ENCODE data around the gene LATS2. TPM values are rescaled to one million over a fixed set of nuclear protein-coding genes. Genes with fewer than 3 reads are reported as not detected.

LATS2 gene
- total RNA-seq, 1 donor from 2014 or later = 29.8 TPM

DNA sequence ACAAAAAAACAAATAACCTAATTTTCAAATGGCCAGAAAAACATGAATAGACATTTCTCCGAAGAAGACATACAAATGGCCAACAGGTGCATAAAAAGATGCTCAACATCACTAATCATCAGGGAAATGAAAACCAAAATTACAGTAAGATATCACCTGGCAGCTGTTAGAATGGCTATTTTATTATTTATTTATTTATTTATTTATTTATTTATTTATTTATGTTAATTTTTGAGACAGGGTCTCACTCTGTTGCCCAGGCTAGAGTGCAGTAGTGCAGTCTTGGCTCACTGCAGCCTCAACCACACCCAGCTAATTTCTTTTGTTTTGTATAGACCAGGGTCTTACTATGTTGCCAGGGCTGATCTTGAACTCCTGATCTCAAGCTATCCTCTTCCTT lies 27.1 kb upstream of the LATS2 start:
- no peaks in the 10 kb centered on the region for H3K4me1 Mint-ChIP-seq (ENCODE audit: unreplicated experiment)
- no peaks in the 10 kb centered on the region for H3K27me3 Mint-ChIP-seq (ENCODE audit: unreplicated experiment)
- no peaks in the 10 kb centered on the region for H3K36me3 Mint-ChIP-seq (ENCODE audit: low read depth, unreplicated experiment)
- H3K9me3 Mint-ChIP-seq (ENCODE audit: unreplicated experiment) = no peaks in the 10 kb centered on the region
- no peak overlapping the region for H3K27ac Mint-ChIP-seq (ENCODE audit: unreplicated experiment)
- H3K4me3 Mint-ChIP-seq (ENCODE audit: unreplicated experiment) = no peak overlapping the region
- DNase-seq (ENCODE audit: low spot score) = no peak
- TF ChIP-seq, protein P1, sequence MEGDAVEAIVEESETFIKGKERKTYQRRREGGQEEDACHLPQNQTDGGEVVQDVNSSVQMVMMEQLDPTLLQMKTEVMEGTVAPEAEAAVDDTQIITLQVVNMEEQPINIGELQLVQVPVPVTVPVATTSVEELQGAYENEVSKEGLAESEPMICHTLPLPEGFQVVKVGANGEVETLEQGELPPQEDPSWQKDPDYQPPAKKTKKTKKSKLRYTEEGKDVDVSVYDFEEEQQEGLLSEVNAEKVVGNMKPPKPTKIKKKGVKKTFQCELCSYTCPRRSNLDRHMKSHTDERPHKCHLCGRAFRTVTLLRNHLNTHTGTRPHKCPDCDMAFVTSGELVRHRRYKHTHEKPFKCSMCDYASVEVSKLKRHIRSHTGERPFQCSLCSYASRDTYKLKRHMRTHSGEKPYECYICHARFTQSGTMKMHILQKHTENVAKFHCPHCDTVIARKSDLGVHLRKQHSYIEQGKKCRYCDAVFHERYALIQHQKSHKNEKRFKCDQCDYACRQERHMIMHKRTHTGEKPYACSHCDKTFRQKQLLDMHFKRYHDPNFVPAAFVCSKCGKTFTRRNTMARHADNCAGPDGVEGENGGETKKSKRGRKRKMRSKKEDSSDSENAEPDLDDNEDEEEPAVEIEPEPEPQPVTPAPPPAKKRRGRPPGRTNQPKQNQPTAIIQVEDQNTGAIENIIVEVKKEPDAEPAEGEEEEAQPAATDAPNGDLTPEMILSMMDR (IDR thresholded peaks at IDR 0.05; ENCODE audit: unreplicated experiment) = no peak

DNA sequence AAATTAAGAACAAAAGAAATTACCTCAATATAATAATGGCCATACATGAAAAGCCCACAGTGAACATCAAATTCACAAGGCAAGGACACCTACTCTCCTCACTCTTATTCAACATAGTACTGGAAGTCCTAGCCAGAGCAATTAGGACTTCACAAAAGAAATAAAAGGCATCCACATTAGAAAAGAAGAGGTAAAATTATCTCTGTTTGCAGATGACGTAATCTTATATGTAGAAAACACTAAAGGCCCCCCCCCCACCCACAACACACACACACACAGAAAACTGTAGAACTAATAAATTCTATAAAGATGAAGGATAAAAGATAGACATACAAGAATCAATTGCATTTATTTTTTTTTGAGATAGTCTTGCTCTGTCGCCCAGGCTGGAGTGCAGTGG lies 25.5 kb upstream of the LATS2 start:
- Mint-ChIP-seq H3K36me3 (ENCODE audit: low read depth, unreplicated experiment) (no peaks in the 10 kb centered on the region), H3K27ac (ENCODE audit: unreplicated experiment) (no peak overlapping the region), H3K4me1 (ENCODE audit: unreplicated experiment) (no peaks in the 10 kb centered on the region), H3K4me3 (ENCODE audit: unreplicated experiment) (no peak overlapping the region), H3K27me3 (ENCODE audit: unreplicated experiment) (peaks cover 2% of the 10 kb centered on the region), H3K9me3 (ENCODE audit: unreplicated experiment) (no peaks in the 10 kb centered on the region)
- no peak for DNase-seq (ENCODE audit: low spot score)
- TF ChIP-seq, protein P1 (IDR thresholded peaks at IDR 0.05; ENCODE audit: unreplicated experiment) = no peak

DNA sequence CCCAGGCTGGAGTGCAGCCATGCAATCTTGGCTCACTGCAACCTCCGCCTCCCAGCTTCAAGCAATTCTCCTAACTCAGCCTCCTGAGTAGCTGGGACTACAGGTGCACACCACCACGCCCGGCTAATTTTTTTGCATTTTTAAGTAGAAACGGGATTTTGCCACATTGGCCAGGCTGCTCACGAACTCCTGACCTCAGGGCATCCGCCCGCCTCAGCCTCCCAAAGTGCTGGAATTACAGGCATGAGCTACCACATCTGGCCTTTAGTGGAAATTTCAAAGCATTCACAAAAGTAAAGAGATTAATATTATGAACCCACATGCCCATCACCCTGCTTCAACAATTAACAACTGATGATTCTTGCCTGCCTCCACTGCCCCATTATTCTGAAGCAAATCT lies 20.5 kb upstream of the LATS2 start:
- Mint-ChIP-seq H3K36me3 (ENCODE audit: low read depth, unreplicated experiment) (no peaks in the 10 kb centered on the region), H3K27ac (ENCODE audit: unreplicated experiment) (no peak overlapping the region), H3K9me3 (ENCODE audit: unreplicated experiment) (no peaks in the 10 kb centered on the region), H3K4me3 (ENCODE audit: unreplicated experiment) (no peak overlapping the region), H3K4me1 (ENCODE audit: unreplicated experiment) (peaks cover 35% of the 10 kb centered on the region), H3K27me3 (ENCODE audit: unreplicated experiment) (peaks cover 10% of the 10 kb centered on the region)
- TF ChIP-seq, protein P1 (IDR thresholded peaks at IDR 0.05; ENCODE audit: unreplicated experiment) = no peak
- DNase-seq (ENCODE audit: low spot score) = no peak

DNA sequence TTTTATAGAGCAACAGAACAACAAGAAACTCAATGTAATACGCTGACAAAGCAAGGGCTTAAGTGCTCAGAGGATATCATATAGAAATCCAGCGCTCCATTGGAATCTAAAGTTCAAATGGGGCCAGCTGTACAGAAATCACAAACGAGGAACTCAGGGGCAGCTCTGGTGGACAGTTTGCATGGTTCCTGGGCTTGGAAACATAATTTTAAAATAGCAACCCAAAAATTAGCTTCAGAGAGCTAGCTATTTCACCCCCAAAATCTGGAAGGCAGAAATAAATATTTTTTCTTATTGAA lies 19.2 kb upstream of the LATS2 start:
- TF ChIP-seq, protein P1 (IDR thresholded peaks at IDR 0.05; ENCODE audit: unreplicated experiment) = no peak
- Mint-ChIP-seq H3K27me3 (ENCODE audit: unreplicated experiment) (peaks cover 12% of the 10 kb centered on the region), H3K4me1 (ENCODE audit: unreplicated experiment) (peaks cover 35% of the 10 kb centered on the region), H3K36me3 (ENCODE audit: low read depth, unreplicated experiment) (no peaks in the 10 kb centered on the region), H3K4me3 (ENCODE audit: unreplicated experiment) (no peak overlapping the region), H3K27ac (ENCODE audit: unreplicated experiment) (no peak overlapping the region), H3K9me3 (ENCODE audit: unreplicated experiment) (no peaks in the 10 kb centered on the region)
- no peak for DNase-seq (ENCODE audit: low spot score)

DNA sequence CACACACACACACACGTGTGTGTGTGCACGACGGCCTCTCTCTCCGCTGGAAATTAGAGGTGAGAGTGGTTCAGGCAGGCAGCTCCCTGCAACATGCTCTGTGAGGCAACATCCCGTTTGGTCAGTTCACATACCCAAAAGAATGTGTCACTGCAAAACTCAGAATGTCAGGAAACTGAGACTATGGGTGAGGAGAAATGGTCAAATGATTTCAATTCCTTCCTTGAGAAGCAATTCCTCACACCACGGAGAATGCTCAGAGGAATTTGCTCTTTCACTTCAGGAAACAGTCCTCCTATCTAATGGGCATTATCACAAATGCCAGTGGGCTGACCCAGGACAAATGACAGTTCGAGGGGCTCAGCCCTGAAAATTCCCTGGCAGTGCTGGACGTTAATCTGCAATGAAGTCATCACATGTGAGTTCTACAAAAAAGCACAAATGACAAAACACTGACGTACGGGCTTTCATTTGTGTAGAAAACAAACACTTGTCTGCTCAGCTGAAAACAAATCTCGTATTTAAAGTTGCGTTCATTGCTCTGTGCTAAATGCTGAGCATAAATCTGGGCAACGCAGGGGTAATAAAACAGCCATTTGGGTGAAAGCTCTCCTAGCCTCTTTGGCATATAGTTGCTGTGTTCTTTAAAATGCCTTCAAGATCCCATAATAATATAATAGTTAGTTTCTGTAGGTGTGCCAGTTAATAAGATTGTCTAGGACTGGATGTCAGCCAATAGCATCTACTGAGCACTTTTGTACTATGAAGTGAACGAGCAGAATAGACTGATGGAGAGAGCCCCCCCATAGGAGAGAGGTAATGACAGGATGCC lies 18.6 kb upstream of the LATS2 start:
- Mint-ChIP-seq H3K27ac (ENCODE audit: unreplicated experiment) (peak overlapping the region; percentile 95), H3K27me3 (ENCODE audit: unreplicated experiment) (peaks cover 12% of the 10 kb centered on the region), H3K4me3 (ENCODE audit: unreplicated experiment) (no peak overlapping the region)

More for the DNA sequence above, 18.6 kb upstream of the LATS2 start:
- peak; percentile 31 for DNase-seq (ENCODE audit: low spot score)
- TF ChIP-seq, protein P1 (IDR thresholded peaks at IDR 0.05; ENCODE audit: unreplicated experiment) = no peak
- Mint-ChIP-seq H3K36me3 (ENCODE audit: low read depth, unreplicated experiment) (no peaks in the 10 kb centered on the region), H3K9me3 (ENCODE audit: unreplicated experiment) (no peaks in the 10 kb centered on the region), H3K4me1 (ENCODE audit: unreplicated experiment) (peaks cover 39% of the 10 kb centered on the region)
